Mesenchymal stem cell (in vitro differentiated cells and primary cell): Measurements from ENCODE around the gene INVS.

ENCODE experiments used
- DNase-seq: peaks from one replicate; pipeline ENCODE4 v3.0.0-alpha.2; 2013
- H2AFZ ChIP-seq: one replicate; pipeline ENCODE4 v1.6.1; 2013; ENCODE audit warnings: low read depth, mild to moderate bottlenecking, control low read depth, inconsistent platforms, low read length, moderate library complexity
- H2AK5ac ChIP-seq: 2 replicates; pipeline ENCODE4 v1.6.1; 2013; ENCODE audit warnings: low read length, moderate library complexity, mild to moderate bottlenecking, inconsistent platforms; ENCODE audit not compliant: severe bottlenecking
- H2BK120ac ChIP-seq: one replicate; pipeline ENCODE4 v1.6.1; 2013; ENCODE audit warnings: low read depth, mild to moderate bottlenecking, inconsistent platforms, low read length, moderate library complexity
- H2BK12ac ChIP-seq, 2 experiments: one replicate each; pipeline ENCODE4 v1.6.1; 2013; ENCODE audit warnings: inconsistent platforms in 2 of 2, low read length in 2 of 2, mild to moderate bottlenecking in 2 of 2, moderate library complexity in 2 of 2, control low read depth in 1 of 2
- H2BK15ac ChIP-seq: one replicate; pipeline ENCODE4 v1.6.1; 2013; ENCODE audit warnings: mild to moderate bottlenecking, low read depth, inconsistent platforms; ENCODE audit not compliant: poor library complexity, severe bottlenecking
- H2BK5ac ChIP-seq: 2 replicates; pipeline ENCODE4 v1.6.1; 2013; ENCODE audit warnings: low read depth, mild to moderate bottlenecking, low read length, control low read depth, inconsistent platforms; ENCODE audit not compliant: poor library complexity, severe bottlenecking
- H3K14ac ChIP-seq, 2 experiments: one replicate each; pipeline ENCODE4 v1.6.1; 2013; ENCODE audit warnings: inconsistent platforms in 2 of 2, low read length in 2 of 2, control low read depth in 1 of 2, mild to moderate bottlenecking in 1 of 2, moderate library complexity in 1 of 2
- H3K18ac ChIP-seq, 2 experiments: one replicate each; pipeline ENCODE4 v1.6.1; 2013; ENCODE audit warnings: inconsistent platforms in 2 of 2, low read length in 2 of 2, control low read depth in 1 of 2, low read depth in 1 of 2, mild to moderate bottlenecking in 1 of 2
- H3K23ac ChIP-seq, 2 experiments: one replicate each; pipeline ENCODE4 v1.6.1; 2013; ENCODE audit warnings: inconsistent platforms in 2 of 2, low read length in 2 of 2, mild to moderate bottlenecking in 2 of 2, moderate library complexity in 2 of 2, control low read depth in 1 of 2
- H3K27ac ChIP-seq: 2 replicates; pipeline ENCODE4 v1.5.1; 2013; ENCODE audit warnings: mild to moderate bottlenecking, moderate library complexity, low read length, control low read depth, inconsistent platforms; ENCODE audit not compliant: poor library complexity, severe bottlenecking
- H3K27me3 ChIP-seq, 2 experiments: 2 replicates each; pipeline versions ENCODE4 v1.6.1 to v1.7.0; 2013; ENCODE audit warnings: low read length in 2 of 2, mild to moderate bottlenecking in 2 of 2, moderate library complexity in 2 of 2, control low read depth in 1 of 2, inconsistent platforms in 1 of 2; ENCODE audit not compliant: control insufficient read depth in 1 of 2, insufficient read depth in 1 of 2
- H3K36me3 ChIP-seq, 2 experiments: 2 replicates each; pipeline versions ENCODE4 v1.6.1 to v1.7.0; 2013; ENCODE audit warnings: low read length in 2 of 2, control low read depth in 1 of 2, inconsistent platforms in 1 of 2, low read depth in 1 of 2, mild to moderate bottlenecking in 1 of 2; ENCODE audit not compliant: insufficient read depth in 2 of 2, control insufficient read depth in 1 of 2
- H3K4ac ChIP-seq, 2 experiments: one replicate each; pipeline ENCODE4 v1.6.1; 2013; ENCODE audit warnings: inconsistent platforms in 2 of 2, low read length in 2 of 2, mild to moderate bottlenecking in 2 of 2, moderate library complexity in 2 of 2, control low read depth in 1 of 2, low read depth in 1 of 2
- H3K4me1 ChIP-seq: 2 replicates; pipeline ENCODE4 v1.6.1; 2013; ENCODE audit warnings: low read depth, low read length, control low read depth; ENCODE audit not compliant: control insufficient read depth, insufficient read depth
- H3K4me2 ChIP-seq: 2 replicates; pipeline ENCODE4 v1.6.1; 2013; ENCODE audit warnings: low read length, mild to moderate bottlenecking, inconsistent platforms; ENCODE audit not compliant: poor library complexity, severe bottlenecking
- H3K4me3 ChIP-seq, 2 experiments: 2 replicates each; pipeline versions ENCODE4 v1.5.1 to v1.7.0; 2013; ENCODE audit warnings: low read length in 2 of 2, mild to moderate bottlenecking in 2 of 2, control low read depth in 1 of 2, low read depth in 1 of 2; ENCODE audit not compliant: insufficient read depth in 1 of 2
- H3K79me1 ChIP-seq: replicated peaks from 2 replicates; pipeline ENCODE4 v1.6.1; 2013; ENCODE audit warnings: mild to moderate bottlenecking, control low read depth, low read length, inconsistent platforms; ENCODE audit not compliant: poor library complexity, severe bottlenecking
- H3K9ac ChIP-seq: 2 replicates; pipeline ENCODE4 v1.7.0; 2013; ENCODE audit warnings: mild to moderate bottlenecking, low read length, moderate library complexity
- H3K9me3 ChIP-seq: 2 replicates; pipeline ENCODE4 v1.7.0; 2013; ENCODE audit warnings: mild to moderate bottlenecking, low read length; ENCODE audit not compliant: control insufficient read depth
- H4K8ac ChIP-seq: one replicate; pipeline ENCODE4 v1.6.1; 2013; ENCODE audit warnings: inconsistent platforms, mild to moderate bottlenecking, low read length, moderate library complexity
- H4K91ac ChIP-seq: one replicate; pipeline ENCODE4 v1.6.1; 2013; ENCODE audit warnings: mild to moderate bottlenecking, low read length, inconsistent platforms
- WGBS: methylation state at CpG from one replicate; pipeline ENCODE4 v1.1.7; 2013; ENCODE audit warnings: mixed read lengths; 5-methylcytosine and 5-hydroxymethylcytosine counted together

Gene INVS

DNA sequence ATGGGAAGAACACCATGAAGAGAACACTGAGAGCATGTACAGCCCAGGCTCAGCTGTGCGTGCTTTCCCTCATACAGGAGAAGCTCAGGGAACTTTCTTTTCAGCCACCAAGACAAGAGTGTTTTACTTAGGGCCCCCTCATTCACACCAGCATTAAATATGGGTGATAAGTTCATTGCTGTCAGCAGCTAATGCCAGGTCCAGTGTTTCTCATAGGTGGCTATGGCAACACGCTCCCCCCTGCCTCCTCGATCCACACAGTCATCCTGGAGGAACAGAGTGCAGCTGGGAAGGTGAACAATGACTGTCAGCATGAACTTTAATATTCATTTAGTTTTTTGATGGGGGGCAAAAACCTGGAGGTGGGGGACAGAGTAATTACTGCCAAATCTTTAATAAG is 199.3 kb downstream of the INVS start:
- Histone ChIP-seq H3K23ac (no peak overlapping the region), H3K27ac (no peak overlapping the region), H2AK5ac (no peak overlapping the region), H2BK120ac (no peak overlapping the region), H3K18ac (no peak overlapping the region), H2BK5ac (no peak overlapping the region), H3K9me3 (no peaks in the 10 kb centered on the region), H4K8ac (no peak overlapping the region), H3K4ac (no peak overlapping the region), H3K4me2 (no peak overlapping the region), H3K27me3 (no peaks in the 10 kb centered on the region), H3K9ac (no peak overlapping the region), H3K4me3 (no peak overlapping the region), H2BK12ac (no peak overlapping the region), H3K14ac (no peak overlapping the region), H2BK15ac (no peak overlapping the region), H4K91ac (no peak overlapping the region), H3K79me1 (peaks cover 36% of the 10 kb centered on the region), H3K4me1 (peaks cover 4% of the 10 kb centered on the region), H2AFZ (no peak overlapping the region), H3K36me3 (peaks cover 25 to 100% of the 10 kb centered on the region in 2 experiments)
- DNase-seq: no peak
- WGBS: 93% methylated on average over 3 of the region's 3 CpGs

GRCh38 chr9:100303747-100304146 is 204.7 kb downstream of the INVS start:
- no peak overlapping the region for H3K18ac ChIP-seq
- H4K91ac ChIP-seq: no peak overlapping the region
- peaks cover 2% of the 10 kb centered on the region for H3K4me1 ChIP-seq
- H2AK5ac ChIP-seq: no peak overlapping the region
- H3K36me3 ChIP-seq: peaks cover 9 to 99% of the 10 kb centered on the region in 2 experiments
- no peak overlapping the region for H2BK15ac ChIP-seq
- no peak overlapping the region for H2AFZ ChIP-seq
- 92% methylated on average over 3 of the region's 3 CpGs for WGBS
- H2BK120ac ChIP-seq: no peak overlapping the region
- H4K8ac ChIP-seq: no peak overlapping the region
- H3K14ac ChIP-seq: no peak overlapping the region
- H3K9me3 ChIP-seq: no peaks in the 10 kb centered on the region
- H3K79me1 ChIP-seq: peaks cover 19% of the 10 kb centered on the region
- no peak overlapping the region for H2BK5ac ChIP-seq
- H3K23ac ChIP-seq: no peak overlapping the region
- no peaks in the 10 kb centered on the region for H3K27me3 ChIP-seq
- H2BK12ac ChIP-seq: no peak overlapping the region
- no peak overlapping the region for H3K4me2 ChIP-seq
- no peak overlapping the region for H3K4me3 ChIP-seq
- H3K9ac ChIP-seq: no peak overlapping the region
- DNase-seq: no peak
- no peak overlapping the region for H3K27ac ChIP-seq
- no peak overlapping the region for H3K4ac ChIP-seq

GRCh38 chr9:100306283-100306682 is 207.2 kb downstream of the INVS start:
- 89% methylated on average over 1 of the region's 1 CpG for WGBS
- H2BK120ac ChIP-seq: no peak overlapping the region
- H3K18ac ChIP-seq: no peak overlapping the region
- no peak overlapping the region for H3K14ac ChIP-seq
- H3K4me2 ChIP-seq: no peak overlapping the region
- no peak overlapping the region for H3K9ac ChIP-seq
- H3K4me1 ChIP-seq: peaks cover 4% of the 10 kb centered on the region
- no peak overlapping the region for H3K4me3 ChIP-seq
- H3K27ac ChIP-seq: no peak overlapping the region
- no peak overlapping the region for H2BK5ac ChIP-seq
- peaks cover 12 to 99% of the 10 kb centered on the region in 2 experiments for H3K36me3 ChIP-seq
- H3K27me3 ChIP-seq: no peaks in the 10 kb centered on the region
- no peak overlapping the region for H3K23ac ChIP-seq
- no peak overlapping the region for H4K91ac ChIP-seq
- no peak overlapping the region for H2AFZ ChIP-seq
- H3K79me1 ChIP-seq: peaks cover 18% of the 10 kb centered on the region
- no peak overlapping the region for H2BK12ac ChIP-seq
- H2BK15ac ChIP-seq: no peak overlapping the region
- H4K8ac ChIP-seq: no peak overlapping the region
- H2AK5ac ChIP-seq: no peak overlapping the region
- H3K9me3 ChIP-seq: no peaks in the 10 kb centered on the region
- no peak overlapping the region for H3K4ac ChIP-seq
- no peak for DNase-seq

DNA sequence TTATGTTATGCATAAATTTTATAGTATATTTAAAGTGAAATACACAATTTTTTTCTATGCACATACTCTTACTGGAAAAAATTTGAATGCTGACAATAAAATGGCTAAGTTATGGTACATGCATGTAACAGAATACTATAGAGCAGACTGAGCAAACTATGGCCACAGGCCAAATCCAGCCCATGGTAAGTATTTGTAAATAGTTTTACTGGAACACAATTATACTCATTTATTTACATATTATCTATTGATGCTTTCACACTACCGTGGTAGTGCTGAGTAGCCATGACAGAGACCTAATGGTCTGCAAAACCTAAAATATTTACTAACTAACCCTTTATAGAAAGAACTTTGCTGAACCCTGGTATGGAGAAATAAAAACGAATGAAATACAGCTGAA is 208.0 kb downstream of the INVS start:
- Histone ChIP-seq H3K36me3 (peaks cover 11 to 99% of the 10 kb centered on the region in 2 experiments), H3K27ac (no peak overlapping the region), H3K9me3 (peaks cover under 1% of the 10 kb centered on the region), H3K4me2 (no peak overlapping the region), H3K27me3 (no peaks in the 10 kb centered on the region), H2BK15ac (no peak overlapping the region), H3K14ac (no peak overlapping the region), H3K23ac (no peak overlapping the region), H3K4ac (no peak overlapping the region), H3K4me1 (peaks cover 4% of the 10 kb centered on the region), H2AK5ac (no peak overlapping the region), H3K79me1 (peaks cover 17% of the 10 kb centered on the region), H4K91ac (no peak overlapping the region), H4K8ac (no peak overlapping the region), H2BK5ac (no peak overlapping the region), H3K4me3 (no peak overlapping the region), H2BK120ac (no peak overlapping the region), H3K18ac (no peak overlapping the region), H2BK12ac (no peak overlapping the region), H3K9ac (no peak overlapping the region), H2AFZ (no peak overlapping the region)
- no peak for DNase-seq
- WGBS: 92% methylated on average over 2 of the region's 2 CpGs
